Activated naive CD4-positive, alpha-beta T cell treated with anti-CD3 and anti-CD28 coated beads, Interleukin-2, amount 10 ng/mL, durations not matched to agents 7 days and 5 days (primary cell): ENCODE results near the gene SPG7.

ENCODE experiments used
- CTCF ChIA-PET: fragments of 350-600 bp; sonication (Branson Sonifier 250); formaldehyde crosslinking; loops from one replicate; lab custom pipeline; 2021; ENCODE audit warnings: antibody characterized with exemption; lab: Charles Lee
- DNase-seq: peaks from one replicate; pipeline ENCODE4 v3.0.0-alpha.2; 2020
- H3K27ac Mint-ChIP-seq: one replicate; pipeline ENCODE4 v1.8.0; 2021; ENCODE audit warnings: mild to moderate bottlenecking, moderate library complexity, mixed read lengths
- H3K27me3 Mint-ChIP-seq: one replicate; pipeline ENCODE4 v1.8.0; 2021; ENCODE audit warnings: mild to moderate bottlenecking, mixed read lengths
- H3K36me3 Mint-ChIP-seq: one replicate; pipeline ENCODE4 v1.8.0; 2021; ENCODE audit warnings: mixed read lengths
- H3K4me1 Mint-ChIP-seq: one replicate; pipeline ENCODE4 v1.8.0; 2021; ENCODE audit warnings: mixed read lengths
- H3K4me3 Mint-ChIP-seq: one replicate; pipeline ENCODE4 v1.8.0; 2021; ENCODE audit warnings: mild to moderate bottlenecking, moderate library complexity, mixed read lengths
- H3K9me3 Mint-ChIP-seq: one replicate; pipeline ENCODE4 v1.8.0; 2021; ENCODE audit warnings: mixed read lengths

SPG7 gene

GRCh38 chr16:89572073-89572484 is 63.9 kb downstream of the SPG7 start:
- H3K27me3 Mint-ChIP-seq, result peaks cover 59% of the 10 kb centered on the region
- peaks cover 30% of the 10 kb centered on the region for H3K4me1 Mint-ChIP-seq
- no peaks in the 10 kb centered on the region for H3K9me3 Mint-ChIP-seq
- peaks cover 2% of the 10 kb centered on the region for H3K36me3 Mint-ChIP-seq
- CTCF ChIA-PET, result no interaction called here
- no peak overlapping the region for H3K4me3 Mint-ChIP-seq
- peak overlapping the region; percentile 62 for H3K27ac Mint-ChIP-seq
- no peak for DNase-seq

GRCh38 chr16:89572485-89573205 is 64.4 kb downstream of the SPG7 start:
- Mint-ChIP-seq H3K4me1 (peaks cover 28% of the 10 kb centered on the region), H3K27me3 (peaks cover 65% of the 10 kb centered on the region), H3K36me3 (peaks cover under 1% of the 10 kb centered on the region), H3K4me3 (no peak overlapping the region), H3K27ac (peak overlapping the region; percentile 62), H3K9me3 (no peaks in the 10 kb centered on the region)
- no peak for DNase-seq
- CTCF ChIA-PET, result no interaction called here

DNA sequence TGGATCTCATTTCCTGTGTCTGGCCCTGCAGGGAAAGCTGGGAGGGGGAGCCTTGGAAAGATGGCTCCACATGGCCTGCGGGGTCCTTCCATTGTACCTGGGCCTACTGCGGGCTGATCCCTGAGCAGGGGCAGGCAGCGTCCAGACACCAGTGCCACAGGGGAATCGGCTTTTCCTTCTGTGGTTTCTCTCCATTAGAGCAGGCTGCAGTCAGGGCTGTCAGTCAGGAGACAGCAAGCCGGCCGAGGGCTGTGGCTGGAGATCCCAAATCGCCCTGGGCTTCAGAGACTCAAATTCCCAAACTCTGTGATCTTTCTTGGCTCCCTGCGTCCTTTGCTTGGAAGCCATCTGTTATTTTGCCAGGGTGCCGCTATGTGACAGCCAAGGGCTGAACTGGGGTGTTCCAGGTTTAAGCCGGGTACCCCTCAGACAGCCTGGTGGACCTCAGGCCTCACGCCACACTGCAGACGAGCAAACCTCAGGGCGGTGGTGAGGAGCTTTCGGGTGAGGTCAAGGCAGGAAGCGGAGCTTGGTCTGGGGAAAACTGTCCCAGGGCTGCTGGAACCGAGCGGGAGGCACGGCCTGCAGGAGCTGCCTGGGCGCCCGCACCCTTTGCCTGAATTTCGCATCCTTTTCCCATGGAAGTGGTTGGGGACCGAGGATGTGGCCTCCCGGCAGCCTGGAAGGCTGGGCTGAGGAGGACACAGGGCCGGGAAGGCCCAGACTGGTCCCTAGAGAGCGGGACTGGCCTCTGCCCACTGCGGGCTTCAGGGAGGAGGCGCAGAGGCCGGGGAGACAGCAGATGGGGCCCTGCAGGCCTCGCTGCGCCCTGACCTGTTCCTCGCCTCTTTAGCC is 65.8 kb downstream of the SPG7 start:
- Mint-ChIP-seq H3K36me3 (no peaks in the 10 kb centered on the region), H3K4me1 (peaks cover 28% of the 10 kb centered on the region), H3K4me3 (no peak overlapping the region), H3K9me3 (no peaks in the 10 kb centered on the region), H3K27me3 (peaks cover 74% of the 10 kb centered on the region), H3K27ac (no peak overlapping the region)
- DNase-seq, result no peak
- CTCF ChIA-PET, result interaction anchor here (0.9 kb wide), 1 partner anchor 10 kb away, joined by 5 read pairs; no protein-coding TSS in a partner anchor

DNA sequence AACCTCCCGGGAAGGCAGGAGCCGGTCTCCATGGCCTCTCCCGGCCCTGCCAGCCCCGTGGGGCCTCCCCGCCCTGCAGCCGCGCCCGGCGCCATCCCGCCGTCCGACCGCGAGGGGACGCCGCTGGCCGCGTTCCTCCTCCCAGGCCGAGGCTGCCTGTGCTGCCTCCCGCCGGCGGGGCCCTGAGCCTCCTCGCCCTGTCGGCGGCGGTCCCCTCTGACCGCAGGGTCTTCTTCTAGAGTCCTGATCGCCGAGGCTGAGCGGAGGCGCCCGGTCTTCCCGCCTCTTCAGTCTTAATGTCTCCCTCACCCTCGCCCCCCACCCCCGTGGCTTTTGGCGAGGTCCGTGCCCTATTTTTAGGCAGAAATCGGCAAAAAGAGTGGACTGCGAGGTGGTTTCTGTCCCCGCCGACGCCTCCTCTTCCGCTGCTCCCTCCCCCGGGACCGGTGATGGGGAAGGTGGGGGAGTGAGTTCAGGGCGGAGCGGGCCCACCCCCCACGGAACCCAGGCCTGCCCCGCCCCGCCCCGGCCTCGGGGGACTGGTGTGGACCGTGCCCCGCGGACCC is 66.6 kb downstream of the SPG7 start:
- CTCF ChIA-PET, result interaction anchor here (0.9 kb wide), 1 partner anchor 11 kb away, joined by 5 read pairs; no protein-coding TSS in a partner anchor
- no peaks in the 10 kb centered on the region for H3K36me3 Mint-ChIP-seq
- no peaks in the 10 kb centered on the region for H3K9me3 Mint-ChIP-seq
- peak overlapping the region; percentile 33 for H3K4me3 Mint-ChIP-seq
- H3K27me3 Mint-ChIP-seq, result peaks cover 74% of the 10 kb centered on the region
- H3K4me1 Mint-ChIP-seq, result peaks cover 28% of the 10 kb centered on the region
- peak; percentile 77 for DNase-seq
- H3K27ac Mint-ChIP-seq, result no peak overlapping the region

DNA sequence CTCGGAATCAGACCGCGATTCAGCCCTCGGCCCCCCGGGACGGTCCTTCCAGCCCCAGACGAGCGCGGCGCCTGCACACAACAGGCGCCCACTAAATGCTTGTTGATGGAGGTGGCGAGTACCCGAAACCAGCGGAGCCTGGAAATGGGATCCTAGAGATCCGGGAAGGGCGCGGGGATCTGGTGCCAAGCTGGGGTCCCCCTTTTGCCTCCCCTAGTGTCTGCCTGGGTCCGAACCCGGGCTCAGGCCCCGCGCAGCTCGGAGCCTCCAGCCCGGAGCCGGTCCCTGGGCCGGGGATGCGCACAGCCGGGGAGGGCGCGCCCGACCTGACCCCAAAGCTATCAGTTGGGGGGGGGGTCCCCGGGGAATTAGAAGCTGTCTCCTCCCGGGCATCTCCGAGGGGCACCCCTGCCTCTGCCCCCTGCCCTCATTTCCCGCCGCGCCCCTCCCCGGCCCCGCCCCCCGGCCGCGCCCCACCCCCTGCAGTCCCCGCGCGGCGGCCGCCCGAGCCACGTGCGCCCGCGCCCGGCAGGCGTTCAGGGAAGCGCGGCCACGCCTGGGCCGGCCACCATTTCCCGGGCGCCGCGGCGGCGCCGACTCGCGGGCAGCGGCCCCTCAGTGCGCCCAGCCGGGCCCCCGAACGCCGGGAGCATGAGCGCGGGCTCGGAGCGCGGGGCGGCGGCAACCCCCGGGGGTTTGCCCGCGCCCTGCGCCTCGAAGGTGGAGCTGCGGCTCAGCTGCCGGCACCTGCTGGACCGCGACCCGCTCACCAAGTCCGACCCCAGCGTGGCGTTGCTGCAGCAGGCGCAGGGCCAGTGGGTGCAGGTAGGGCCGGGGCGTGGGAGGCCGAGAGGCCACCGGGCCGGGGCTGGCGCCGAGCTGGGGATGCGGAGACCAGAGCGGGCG is 67.3 kb downstream of the SPG7 start, which contains the start of gene CPNE7:
Gene CPNE7, plus strand, starts transcription at position 512 of the 906 bp plus-strand sequence. Its CDS starts 140 bp downstream, at position 652.
- peaks cover 26% of the 10 kb centered on the region for H3K4me1 Mint-ChIP-seq
- H3K9me3 Mint-ChIP-seq, result no peaks in the 10 kb centered on the region
- CTCF ChIA-PET, result no interaction called here
- no peak within 1 kb of the TSS for H3K27ac Mint-ChIP-seq
- H3K36me3 Mint-ChIP-seq, result no peaks in the 10 kb centered on the region
- peaks cover 71% of the 10 kb centered on the region for H3K27me3 Mint-ChIP-seq
- DNase-seq, result no peak
- peak within 1 kb of the TSS; percentile 33 for H3K4me3 Mint-ChIP-seq

DNA sequence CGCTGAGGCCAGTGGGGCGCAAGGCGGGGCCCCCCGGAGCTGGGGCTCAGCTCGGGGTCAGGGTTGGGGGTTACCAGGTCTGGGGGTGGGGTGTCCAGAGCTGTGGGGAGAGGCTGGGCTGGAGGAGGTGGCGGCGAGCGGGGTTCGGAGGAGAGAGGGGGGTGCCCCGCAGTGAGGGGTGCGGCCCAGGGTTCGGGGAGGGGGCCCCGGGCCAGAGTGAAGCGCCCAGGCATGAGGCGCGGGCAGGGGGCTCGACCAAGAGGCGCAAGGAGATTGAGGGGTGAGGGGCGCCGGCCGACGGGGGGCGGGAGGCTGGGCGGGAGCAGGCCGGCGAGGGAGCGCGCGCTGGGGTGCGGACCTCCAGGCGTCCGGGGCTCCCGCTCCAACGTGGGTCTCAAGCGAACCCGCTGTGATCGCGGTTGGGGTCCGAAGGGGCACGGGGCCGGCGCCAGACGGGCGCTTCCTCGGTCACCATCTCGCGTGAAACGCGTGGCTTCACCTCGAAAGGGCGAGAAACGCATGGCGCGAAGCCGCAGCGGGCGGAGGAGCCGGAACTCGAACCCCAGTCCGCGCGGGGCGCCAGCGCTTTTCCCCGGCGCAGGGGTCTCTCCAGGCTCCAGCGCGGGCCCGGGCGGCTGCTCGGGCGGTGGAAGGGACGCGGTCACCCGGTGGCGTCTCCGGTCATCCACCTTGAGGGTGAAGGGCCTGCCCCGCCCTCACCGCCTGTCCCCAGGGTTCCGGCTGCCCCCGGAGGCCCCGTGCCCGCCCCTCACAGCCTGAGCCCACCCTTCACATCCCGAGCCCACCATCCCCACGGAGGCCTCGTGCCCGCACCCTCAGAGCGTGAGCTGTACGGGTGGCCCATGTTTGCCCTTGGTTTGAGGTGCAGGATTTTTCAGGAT is 68.2 kb downstream of the SPG7 start:
- Mint-ChIP-seq H3K27ac (no peak overlapping the region), H3K27me3 (peaks cover 66% of the 10 kb centered on the region), H3K36me3 (no peaks in the 10 kb centered on the region), H3K9me3 (no peaks in the 10 kb centered on the region), H3K4me3 (no peak overlapping the region), H3K4me1 (peaks cover 24% of the 10 kb centered on the region)
- CTCF ChIA-PET, result no interaction called here
- no peak for DNase-seq

- Mint-ChIP-seq H3K27me3 (peaks cover 58% of the 10 kb centered on the region), H3K36me3 (no peaks in the 10 kb centered on the region), H3K4me1 (peaks cover 16% of the 10 kb centered on the region), H3K9me3 (peaks cover 2% of the 10 kb centered on the region), H3K27ac (no peak overlapping the region), H3K4me3 (no peak overlapping the region)
- CTCF ChIA-PET, result no interaction called here
- no peak for DNase-seq
These were observed 69.0 kb downstream of the SPG7 start for GRCh38 chr16:89577055-89577759.

DNA sequence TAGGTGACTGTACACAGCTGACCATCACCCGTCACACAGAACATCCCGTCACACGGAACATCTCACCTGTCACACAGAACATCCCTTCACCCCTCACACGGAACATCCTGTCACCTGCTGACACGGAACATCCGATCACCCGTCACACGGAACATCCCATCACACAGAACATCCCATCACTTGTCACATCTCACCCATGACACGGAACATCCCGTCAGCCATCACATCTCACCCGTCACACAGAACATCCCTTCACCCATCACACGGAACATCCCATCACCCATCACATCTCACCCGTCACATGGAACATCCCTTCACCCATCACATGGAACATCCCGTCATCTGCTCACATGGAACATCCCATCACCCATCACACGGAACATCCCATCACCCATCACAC is 71.1 kb downstream of the SPG7 start:
- no peaks in the 10 kb centered on the region for H3K36me3 Mint-ChIP-seq
- H3K9me3 Mint-ChIP-seq, result peaks cover 2% of the 10 kb centered on the region
- H3K4me3 Mint-ChIP-seq, result no peak overlapping the region
- H3K27ac Mint-ChIP-seq, result no peak overlapping the region
- DNase-seq, result no peak
- no peaks in the 10 kb centered on the region for H3K4me1 Mint-ChIP-seq
- peaks cover 37% of the 10 kb centered on the region for H3K27me3 Mint-ChIP-seq
- CTCF ChIA-PET, result no interaction called here

DNA sequence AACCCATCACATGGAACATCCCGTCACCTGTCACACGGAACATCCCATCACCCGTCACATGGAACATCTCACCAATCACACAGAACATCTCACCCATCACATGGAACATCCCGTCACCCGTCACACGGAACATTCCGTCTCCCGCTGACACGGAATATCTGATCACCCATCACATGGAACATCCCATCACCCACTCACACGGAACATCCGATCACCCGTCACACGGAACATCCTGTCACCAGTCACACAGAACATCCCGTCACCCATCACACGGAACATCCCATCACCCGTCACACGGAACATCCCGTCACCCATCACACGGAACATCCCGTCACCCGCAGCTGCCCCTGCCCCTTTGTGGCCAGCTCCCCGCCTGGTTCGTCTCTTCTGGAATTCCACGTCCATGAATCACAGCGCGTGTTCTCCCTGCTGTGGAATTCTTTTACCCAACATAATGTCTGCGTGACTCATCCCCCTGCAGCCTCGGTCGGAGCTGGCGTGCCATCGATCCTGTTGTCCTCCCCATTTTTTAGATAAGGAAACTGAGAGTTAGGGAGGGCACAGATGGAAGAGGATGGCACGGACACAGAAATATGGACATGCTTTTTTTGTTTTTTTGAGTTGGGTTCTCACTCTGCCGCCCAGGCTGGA is 73.0 kb downstream of the SPG7 start:
- no peak overlapping the region for H3K27ac Mint-ChIP-seq

DNA sequence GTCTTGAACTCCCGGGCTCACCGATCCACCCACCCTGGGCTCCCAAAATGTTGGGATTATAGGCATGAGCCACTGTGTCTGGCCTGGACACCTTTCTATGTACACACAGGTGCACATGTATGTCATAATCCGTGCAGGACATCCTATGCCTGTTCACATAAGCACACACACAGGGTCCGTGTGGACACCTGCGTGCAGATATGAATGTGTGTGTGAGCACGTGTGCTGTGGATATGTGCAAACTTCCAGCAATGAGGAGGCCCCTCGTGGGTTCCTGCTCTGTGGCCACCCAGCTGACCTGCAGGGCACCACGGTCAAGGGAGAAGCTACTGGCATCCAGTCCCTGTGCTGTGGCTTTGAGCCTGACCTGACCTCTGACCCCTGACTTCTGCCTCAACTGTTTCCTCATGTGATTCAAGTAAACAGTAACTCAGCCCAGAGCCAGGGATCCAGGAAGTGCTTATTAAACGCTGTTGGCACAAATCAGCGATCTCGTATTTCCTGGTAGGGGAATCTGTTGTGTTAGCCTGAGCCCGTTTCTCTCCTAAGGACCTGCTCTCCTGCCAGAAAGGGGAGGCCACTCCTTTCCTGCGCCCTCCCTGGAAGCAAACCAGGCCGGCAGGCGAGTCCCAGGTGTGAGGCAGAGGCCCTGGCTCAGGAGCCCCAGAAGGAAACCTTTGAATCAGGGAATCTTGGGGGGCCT is 73.8 kb downstream of the SPG7 start:
- H3K4me1 Mint-ChIP-seq, result no peaks in the 10 kb centered on the region
- H3K36me3 Mint-ChIP-seq, result no peaks in the 10 kb centered on the region
- peaks cover 20% of the 10 kb centered on the region for H3K27me3 Mint-ChIP-seq
- no peak for DNase-seq
- H3K27ac Mint-ChIP-seq, result no peak overlapping the region
- H3K4me3 Mint-ChIP-seq, result no peak overlapping the region
- CTCF ChIA-PET, result no interaction called here
- H3K9me3 Mint-ChIP-seq, result peaks cover 2% of the 10 kb centered on the region

More for the DNA sequence above, 73.0 kb downstream of the SPG7 start:
- Mint-ChIP-seq H3K27me3 (peaks cover 29% of the 10 kb centered on the region), H3K9me3 (peaks cover 2% of the 10 kb centered on the region), H3K4me1 (no peaks in the 10 kb centered on the region), H3K36me3 (no peaks in the 10 kb centered on the region), H3K4me3 (no peak overlapping the region)
- no peak for DNase-seq
- CTCF ChIA-PET, result no interaction called here

- Mint-ChIP-seq H3K27ac (no peak overlapping the region), H3K27me3 (peaks cover 13% of the 10 kb centered on the region), H3K4me3 (no peak overlapping the region), H3K9me3 (peaks cover 4% of the 10 kb centered on the region), H3K4me1 (no peaks in the 10 kb centered on the region), H3K36me3 (no peaks in the 10 kb centered on the region)
- no peak for DNase-seq
- CTCF ChIA-PET, result no interaction called here
These were observed 74.5 kb downstream of the SPG7 start for GRCh38 chr16:89582614-89583196.
